GM21619 (cell line): Measurements from ENCODE around the gene ACP2.

ENCODE experiments used
- ATAC-seq: cut with Tn5 transposase; IDR thresholded peaks from one replicate; pipeline ENCODE4 v1.9.1; 2021; ENCODE audit not compliant: unreplicated experiment

Gene ACP2

GRCh38 chr11:47248664-47249377 lies at the start of gene ACP2:
ACP2 (minus strand) TSS chr11:47248814; CDS start chr11:47248789, 25 bp downstream.
- ATAC-seq = peak; percentile 93

- ATAC-seq = no peak
Observed at GRCh38 chr11:47296045-47296444, 47.4 kb upstream of the ACP2 start.

- no peak for ATAC-seq
Observed at GRCh38 chr11:47295385-47295784, 46.8 kb upstream of the ACP2 start.

- ATAC-seq = no peak
Observed at GRCh38 chr11:47289856-47290255, 41.2 kb upstream of the ACP2 start.

GRCh38 chr11:47288066-47288465 lies 39.5 kb upstream of the ACP2 start:
- ATAC-seq = no peak

GRCh38 chr11:47285969-47286770 lies 37.6 kb upstream of the ACP2 start:
- ATAC-seq = no peak

GRCh38 chr11:47284151-47284550 lies 35.5 kb upstream of the ACP2 start:
- no peak for ATAC-seq

GRCh38 chr11:47282462-47282861 lies 33.8 kb upstream of the ACP2 start:
- no peak for ATAC-seq

- no peak for ATAC-seq
Observed at GRCh38 chr11:47280860-47281259, 32.2 kb upstream of the ACP2 start.

GRCh38 chr11:47280099-47280498 lies 31.5 kb upstream of the ACP2 start:
- ATAC-seq = no peak

GRCh38 chr11:47278769-47279168 lies 30.2 kb upstream of the ACP2 start:
- no peak for ATAC-seq

- no peak for ATAC-seq
Observed at GRCh38 chr11:47278058-47278457, 29.4 kb upstream of the ACP2 start.

- no peak for ATAC-seq
Observed at GRCh38 chr11:47276923-47277322, 28.3 kb upstream of the ACP2 start.

- ATAC-seq = no peak
Observed at GRCh38 chr11:47274495-47275235, 26.1 kb upstream of the ACP2 start.

GRCh38 chr11:47272706-47273105 lies 24.1 kb upstream of the ACP2 start:
- no peak for ATAC-seq

GRCh38 chr11:47271961-47272661 lies 23.5 kb upstream of the ACP2 start:
- no peak for ATAC-seq

GRCh38 chr11:47271328-47271727 lies 22.7 kb upstream of the ACP2 start:
- no peak for ATAC-seq

- no peak for ATAC-seq
Observed at GRCh38 chr11:47270331-47271271, 22.0 kb upstream of the ACP2 start.

GRCh38 chr11:47269829-47270305 lies 21.3 kb upstream of the ACP2 start, which contains the start of gene MADD:
MADD (plus strand) TSS chr11:47270133.
- ATAC-seq = peak; percentile 59
